Measurements from ENCODE around the gene RGS11.

RGS11 gene

DNA sequence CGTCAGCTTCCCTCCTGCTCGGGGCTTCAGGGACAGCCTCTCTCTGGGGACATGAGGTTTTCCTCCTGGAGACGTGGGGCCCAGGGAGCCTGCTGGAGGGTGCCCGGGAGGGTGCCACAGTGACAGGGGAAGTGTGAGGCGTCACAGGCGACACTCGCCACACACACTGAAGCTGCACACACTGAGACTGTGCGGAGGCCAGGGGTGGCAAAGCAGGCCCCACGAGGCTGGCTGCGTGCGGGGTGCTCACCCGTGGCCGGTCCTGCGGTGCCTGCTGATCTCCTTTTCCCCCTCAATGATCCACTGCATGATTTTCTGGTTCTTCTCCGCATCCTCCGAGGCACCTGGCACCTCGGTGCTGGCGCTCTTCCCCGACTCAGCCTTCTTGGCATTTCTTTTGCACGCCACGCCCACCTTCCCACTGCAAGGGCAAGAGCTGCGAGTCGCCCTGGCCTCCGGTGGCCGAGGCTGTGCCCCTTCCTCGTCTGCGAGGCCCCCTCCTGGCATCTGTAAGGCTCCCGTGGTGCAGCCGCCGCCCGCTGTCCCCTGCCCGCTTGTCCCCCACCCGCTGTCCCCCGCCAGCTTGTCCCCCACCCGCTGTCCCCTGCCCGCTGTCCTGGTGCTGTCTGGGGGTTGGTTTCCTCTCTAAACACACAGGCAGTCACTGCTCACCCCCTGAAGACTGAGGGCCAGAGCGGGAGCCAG lies 21.2 kb upstream of the RGS11 start:
- DNase-seq (ENCODE audit: low read depth) = no peak

DNA sequence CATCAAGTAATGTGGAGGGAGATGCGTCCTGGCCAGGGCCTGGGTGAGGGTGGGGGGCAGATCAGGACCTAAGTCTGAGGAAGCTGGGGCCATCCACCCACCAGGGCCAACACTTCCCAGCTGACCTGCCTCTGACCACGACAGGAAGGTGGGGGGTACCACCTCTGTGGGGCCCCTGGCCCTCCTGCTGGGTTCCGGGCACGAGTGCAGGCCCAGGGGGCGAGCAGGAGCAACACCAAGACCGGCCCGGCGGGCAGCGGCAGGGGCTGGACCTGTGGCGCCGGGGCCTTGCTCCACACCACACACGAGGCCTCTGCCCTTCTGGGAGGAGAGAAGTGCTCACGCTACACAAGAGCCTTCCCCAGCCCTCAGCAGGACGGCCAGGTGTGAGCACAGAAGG lies 20.5 kb upstream of the RGS11 start:
- DNase-seq (ENCODE audit: low read depth) = no peak

DNA sequence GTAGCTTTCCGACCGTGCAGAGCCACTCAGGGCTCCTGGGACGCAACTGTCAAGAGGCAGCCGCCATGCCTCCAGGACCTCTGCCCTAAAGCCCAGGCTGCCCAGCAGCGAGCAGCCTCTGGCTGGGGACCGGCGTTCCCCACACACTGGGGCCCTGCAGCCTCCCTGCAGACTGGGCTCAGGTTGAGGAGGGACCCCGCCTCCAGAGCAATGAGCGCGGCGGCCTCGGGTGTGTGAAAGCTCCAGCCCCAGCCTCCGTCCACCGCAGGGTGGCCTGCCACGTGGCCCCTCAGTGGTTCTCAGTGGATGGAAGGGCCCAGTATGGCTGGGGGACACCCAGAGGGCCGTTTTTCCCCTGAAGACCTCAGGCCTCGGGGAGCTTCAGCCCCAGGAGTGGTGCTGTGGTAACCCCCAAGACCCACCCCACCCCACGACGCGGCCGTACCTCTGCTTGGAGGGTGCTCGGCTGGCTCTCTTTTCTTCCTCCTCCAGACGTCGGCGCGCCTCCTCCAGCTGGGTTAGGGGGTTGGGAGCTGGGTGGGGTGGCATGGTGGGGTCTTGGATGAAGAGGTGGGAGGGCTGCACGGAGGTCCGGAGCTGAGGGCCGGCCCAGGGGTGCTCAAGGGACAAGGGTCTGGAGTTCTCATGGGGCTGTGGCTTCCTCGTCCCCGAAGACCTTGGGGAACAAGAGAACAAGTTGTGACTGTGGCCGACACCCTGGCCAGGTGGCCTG lies 17.5 kb upstream of the RGS11 start:
- DNase-seq (ENCODE audit: low read depth) = no peak

DNA sequence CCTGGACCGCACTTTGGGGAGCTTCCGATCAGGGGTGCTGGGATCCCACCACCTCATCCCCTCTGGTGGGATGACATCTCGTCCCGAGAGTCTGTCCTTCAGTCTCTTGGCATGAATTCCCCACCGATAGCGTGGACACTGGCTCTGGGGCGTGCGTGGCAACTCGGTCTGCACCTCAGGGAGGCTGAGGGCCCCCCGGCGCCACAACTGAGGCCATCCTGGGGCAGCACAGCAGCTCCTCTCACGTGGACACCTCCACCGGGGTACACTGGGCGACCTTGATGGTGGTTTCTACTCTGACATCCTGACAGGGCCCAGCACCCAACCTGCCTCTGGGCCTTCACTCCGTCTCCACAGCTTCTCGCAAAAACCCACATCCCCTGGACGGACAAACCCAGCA lies 15.8 kb upstream of the RGS11 start:
- DNase-seq (ENCODE audit: low read depth) = no peak

DNA sequence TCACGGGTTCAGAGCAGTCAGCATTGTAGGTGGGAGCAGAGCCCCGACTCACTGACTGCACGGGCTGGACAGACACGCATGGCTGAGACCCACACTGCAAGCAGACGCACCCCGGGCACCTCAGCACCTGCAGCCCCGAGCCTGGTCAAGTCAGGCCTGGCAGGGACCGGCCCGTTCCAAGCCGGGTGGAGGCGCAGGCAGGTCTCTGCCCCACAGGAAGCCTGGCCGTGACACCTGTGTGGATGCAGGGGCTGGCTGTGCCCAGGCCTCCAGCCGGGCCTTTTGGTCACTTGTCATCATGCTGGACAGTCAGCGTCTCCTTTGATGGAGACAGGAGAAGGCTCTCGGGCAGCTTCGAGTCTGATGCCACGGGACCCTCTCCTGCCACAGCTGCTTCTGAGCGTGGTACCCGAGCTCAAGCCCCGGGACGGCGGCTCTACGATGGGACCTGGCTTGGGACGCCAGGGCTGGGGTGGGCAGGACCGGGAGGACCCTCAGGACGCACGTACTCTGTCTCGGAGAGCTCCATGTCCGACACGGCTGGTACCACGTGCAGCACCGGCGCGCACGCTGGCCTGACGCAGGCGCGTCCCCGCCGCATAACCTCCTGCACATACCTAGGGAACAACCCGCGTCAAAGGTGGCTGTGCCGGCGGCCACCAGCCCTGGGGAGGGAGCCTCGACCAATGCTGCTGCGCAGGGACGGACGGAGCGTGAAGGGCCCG lies 15.1 kb upstream of the RGS11 start:
- DNase-seq (ENCODE audit: low read depth) = no peak

DNA sequence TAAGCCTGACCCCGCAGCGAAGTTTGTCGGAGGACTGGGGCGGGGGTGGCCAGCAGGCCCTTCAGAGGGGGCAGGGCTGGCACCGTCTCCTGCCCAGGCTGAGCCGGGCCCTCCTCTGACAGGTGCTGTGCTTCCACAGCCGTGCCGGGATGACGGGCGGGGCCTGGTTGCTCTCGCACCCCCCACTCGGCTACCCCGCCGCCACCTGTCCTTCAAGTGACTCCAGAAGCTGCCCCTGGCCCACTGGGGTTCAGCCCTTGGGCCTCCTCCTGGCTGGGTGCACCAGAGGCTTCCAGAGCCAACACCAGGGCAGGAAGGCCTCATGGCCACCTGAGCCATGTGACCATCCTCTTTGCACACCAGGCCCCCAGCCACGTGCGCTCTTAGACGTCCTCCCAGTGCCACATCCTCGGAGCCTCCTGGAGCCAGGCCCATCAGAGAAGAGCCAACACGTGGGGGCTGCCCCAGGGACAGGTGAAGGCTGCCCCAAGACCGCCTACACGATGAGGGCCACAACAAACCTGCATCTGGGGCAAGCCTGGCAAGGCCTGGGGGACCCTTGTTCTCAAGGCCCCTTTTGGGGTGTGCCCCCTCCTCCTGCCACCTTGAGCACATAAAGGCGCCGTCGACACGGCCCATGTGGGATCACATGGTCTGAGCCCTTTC lies 14.4 kb upstream of the RGS11 start:
- no peak for DNase-seq (ENCODE audit: low read depth)

DNA sequence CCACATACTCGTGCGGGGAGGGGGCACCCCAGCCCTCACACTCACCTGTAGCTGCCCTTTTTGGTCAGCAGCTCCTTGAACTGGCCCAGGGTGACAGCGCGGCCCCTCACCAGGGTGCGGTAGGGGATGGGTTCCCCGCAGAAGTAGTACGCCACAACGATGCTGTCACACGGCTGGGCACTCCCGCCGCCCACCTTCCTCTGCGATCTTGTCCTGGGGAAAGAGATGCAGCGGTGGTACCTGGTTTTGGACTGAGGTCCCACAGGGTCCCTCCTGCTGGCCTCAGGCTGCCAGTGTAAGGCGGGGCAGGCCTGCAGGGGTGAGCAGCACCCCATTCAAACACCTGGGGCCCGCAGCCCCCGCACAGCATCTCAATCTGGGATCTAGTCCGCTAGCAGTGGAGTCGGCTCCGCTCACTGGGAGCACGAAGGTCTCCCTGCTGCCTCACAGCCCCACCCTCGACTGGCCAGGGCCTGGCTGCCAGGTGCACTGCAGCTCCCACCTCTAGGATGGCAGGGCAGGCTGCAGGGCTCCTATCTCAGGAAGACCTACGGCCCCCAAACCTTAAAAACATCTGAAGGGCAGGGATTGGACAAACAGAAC lies 13.8 kb upstream of the RGS11 start:
- no peak for DNase-seq (ENCODE audit: low read depth)

DNA sequence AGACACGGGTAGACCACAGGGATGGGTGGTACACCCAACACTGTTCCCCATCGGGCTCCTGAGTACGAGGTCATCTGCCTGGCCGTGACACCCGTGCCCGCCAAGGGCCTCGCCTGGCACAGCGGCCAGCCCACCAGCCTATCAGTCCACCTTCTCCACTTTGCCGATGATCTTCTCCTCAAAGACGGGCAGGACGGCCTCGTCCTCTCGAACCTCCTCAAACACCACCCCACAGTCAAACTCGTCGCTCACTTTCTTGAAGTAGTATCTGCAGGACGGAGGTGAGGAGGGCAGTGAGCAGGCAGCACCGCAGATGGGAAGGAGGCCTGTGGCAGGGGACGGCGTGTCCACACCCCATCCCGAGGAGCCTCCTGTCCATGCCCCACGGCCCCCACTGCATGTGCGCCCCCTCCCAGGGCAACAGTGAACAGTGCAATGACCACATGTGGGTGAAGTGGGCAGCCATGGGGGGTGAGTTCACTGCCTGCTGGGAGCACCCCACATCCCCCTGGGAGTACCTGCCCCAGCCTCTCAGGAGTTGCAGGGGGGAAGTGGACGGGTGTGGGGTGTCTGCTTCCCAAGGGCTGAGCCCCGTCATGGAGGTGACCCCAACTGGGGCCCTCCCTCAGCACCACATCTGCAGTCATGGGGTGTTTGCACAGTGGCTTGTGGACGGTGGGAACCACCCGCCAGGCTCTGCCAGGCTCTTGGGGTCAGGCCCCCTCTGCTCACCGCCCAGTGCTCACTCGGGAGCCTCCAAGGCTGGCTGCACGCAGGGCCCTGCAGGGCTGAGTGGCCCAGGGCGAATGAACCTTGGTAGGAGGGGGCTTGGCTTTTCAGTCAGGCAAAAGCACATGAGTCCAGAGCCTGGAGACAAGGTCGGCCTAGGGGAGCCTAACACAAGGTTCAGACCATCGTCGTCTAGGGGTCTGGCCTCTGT lies 12.5 kb upstream of the RGS11 start:
- no peak for DNase-seq (ENCODE audit: low read depth)

DNA sequence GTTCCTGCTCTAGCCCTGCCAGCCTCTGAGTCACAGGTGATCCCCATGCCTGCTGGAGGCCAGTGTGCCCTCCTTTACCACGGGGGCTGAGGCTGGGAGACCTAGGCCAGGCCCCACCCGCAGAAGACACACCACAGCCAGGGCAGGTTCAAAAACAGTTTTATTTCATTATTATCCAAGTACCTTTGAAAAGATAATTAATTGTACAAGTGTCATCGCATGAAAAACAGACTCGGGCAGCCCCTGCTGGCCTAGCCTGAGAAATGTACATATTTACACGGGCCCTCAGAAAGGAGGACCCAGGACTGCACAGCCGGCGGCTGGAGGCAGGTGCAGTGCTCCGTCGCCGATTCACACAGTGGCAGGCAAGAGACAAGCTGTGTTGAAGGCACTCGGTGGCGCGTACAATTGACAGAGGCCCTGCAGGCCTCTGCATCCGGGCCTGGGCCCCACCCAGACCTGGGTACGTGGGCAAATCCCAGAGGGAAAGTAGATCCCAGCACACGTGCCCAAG lies 11.6 kb upstream of the RGS11 start:
- no peak for DNase-seq (ENCODE audit: low read depth)

DNA sequence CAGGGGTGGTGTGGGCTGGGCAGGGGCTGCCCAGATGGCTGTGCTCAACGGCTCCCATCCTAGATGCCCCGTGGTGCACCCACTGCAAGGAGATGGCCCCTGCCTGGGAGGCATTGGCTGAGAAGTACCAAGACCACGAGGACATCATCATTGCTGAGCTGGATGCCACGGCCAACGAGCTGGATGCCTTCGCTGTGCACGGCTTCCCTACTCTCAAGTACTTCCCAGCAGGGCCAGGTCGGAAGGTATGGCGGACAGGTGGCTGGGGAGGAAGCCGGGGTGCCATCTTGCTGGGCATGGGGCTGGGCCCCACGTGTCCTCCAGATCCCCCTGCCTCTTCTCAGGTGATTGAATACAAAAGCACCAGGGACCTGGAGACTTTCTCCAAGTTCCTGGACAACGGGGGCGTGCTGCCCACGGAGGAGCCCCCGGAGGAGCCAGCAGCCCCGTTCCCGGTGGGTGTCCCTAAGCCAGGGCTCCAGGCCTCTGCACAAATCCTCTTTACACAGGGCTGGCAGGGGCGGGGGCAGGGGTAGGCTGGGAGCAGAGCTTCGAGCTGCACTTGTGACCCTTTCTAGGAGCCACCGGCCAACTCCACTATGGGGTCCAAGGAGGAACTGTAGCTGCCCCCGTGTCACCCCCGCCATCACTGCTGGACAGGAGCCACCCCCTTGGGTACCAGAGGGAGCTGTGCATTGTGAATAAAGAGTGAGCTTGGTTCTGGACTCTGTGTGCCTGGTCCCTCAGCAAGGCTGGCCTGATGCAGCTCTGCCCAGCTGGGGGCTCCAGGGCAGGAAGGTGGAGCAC lies 10.9 kb upstream of the RGS11 start:
- no peak for DNase-seq (ENCODE audit: low read depth)

DNA sequence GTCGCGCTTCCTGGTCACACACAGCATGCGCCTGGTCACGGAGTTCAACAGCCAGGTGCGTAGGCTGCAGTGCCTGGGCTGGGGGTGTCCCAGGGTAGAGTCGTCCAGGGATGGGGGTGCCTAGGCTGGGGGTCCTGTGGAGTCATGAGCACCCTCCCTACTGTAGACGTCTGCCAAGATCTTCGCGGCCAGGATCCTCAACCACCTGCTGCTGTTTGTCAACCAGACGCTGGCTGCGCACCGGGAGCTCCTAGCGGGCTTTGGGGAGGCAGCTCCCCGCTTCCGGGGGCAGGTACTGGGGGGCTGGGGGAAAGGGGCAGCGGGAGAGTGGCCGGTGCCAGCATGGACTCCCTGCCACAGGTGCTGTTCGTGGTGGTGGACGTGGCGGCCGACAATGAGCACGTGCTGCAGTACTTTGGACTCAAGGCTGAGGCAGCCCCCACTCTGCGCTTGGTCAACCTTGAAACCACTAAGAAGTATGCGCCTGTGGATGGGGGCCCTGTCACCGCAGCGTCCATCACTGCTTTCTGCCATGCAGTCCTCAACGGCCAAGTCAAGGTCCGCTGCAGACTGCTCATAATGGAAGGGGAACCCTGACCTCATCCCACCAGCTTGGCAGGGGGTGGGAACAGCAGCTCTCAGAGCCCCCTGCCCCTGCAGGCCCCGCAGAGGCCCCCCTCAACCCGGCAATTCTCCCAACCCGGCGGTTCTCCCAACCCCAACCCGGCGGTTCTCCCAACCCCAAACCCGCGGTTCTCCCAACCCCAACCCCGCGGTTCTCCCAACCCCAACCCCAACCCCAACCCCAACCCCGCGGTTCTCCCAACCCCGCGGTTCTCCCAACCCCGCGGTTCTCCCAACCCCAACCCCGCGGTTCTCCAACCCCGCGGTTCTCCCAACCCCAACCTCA lies 9.7 kb upstream of the RGS11 start:
- no peak for DNase-seq (ENCODE audit: low read depth)

DNA sequence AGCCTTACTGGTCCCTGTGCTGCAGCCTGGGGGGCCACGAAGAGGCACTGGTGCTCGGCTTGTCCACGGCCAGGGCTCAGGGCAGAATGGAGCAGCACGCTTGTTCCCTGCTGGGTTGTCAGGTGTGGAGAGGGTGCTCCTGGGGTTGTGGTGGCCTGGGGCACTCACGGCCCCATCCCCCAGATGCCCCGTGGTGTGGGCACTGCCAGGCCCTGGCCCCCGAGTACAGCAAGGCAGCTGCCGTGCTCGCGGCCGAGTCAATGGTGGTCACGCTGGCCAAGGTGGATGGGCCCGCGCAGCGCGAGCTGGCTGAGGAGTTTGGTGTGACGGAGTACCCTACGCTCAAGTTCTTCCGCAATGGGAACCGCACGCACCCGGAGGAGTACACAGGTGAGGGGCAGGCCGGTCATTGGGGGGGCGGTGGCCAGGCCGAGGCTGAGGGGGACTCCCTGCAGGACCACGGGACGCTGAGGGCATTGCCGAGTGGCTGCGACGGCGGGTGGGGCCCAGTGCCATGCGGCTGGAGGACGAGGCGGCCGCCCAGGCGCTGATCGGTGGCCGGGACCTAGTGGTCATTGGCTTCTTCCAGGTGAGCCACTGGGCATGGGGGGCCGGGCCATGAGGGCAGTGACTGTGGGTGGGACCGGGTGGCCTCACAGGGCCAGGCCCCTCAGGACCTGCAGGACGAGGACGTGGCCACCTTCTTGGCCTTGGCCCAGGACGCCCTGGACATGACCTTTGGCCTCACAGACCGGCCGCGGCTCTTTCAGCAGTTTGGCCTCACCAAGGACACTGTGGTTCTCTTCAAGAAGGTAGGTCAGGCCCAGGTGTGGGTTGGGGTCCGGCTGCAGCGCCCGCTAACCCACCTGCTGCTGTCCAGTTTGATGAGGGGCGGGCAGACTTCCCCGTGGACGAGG lies 8.7 kb upstream of the RGS11 start:
- no peak for DNase-seq (ENCODE audit: low read depth)

DNA sequence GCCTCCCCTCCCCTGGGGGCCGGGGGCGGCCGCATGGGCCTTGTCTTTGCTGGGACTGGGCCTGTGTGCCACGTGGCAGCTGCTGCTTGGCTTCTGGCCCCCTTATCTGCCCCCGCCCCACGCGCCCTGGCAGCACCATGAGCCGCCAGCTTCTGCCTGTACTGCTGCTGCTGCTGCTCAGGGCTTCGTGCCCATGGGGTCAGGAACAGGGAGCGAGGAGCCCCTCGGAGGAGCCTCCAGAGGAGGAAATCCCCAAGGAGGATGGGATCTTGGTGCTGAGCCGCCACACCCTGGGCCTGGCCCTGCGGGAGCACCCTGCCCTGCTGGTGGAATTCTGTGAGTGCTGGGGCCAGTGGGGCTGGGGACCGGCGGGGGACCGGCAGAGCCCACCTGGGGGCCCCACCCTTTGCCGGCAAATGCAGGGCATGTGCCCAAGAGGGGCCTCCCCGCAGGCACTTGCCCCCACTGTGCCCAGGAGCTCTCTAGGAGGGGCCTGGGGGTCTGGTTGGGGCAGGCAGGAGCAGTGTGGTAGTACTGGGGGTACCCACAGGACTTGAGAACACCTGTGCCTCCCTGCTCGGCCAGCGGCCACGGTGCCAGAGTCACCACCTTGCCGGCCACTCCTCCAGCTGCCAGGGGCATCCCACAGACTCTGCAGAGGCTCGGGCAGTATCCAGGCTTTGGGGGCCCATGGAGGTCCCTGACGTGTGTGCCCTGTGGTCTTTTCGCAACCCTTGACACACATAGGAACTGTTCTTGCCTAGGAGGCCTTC lies 7.5 kb upstream of the RGS11 start, which contains the start of gene PDIA2:
Gene PDIA2 (plus strand): TSS at position 132 of the 773 bp plus-strand sequence. CDS start 6 bp downstream, at position 138.
- DNase-seq (ENCODE audit: low read depth) = no peak

DNA sequence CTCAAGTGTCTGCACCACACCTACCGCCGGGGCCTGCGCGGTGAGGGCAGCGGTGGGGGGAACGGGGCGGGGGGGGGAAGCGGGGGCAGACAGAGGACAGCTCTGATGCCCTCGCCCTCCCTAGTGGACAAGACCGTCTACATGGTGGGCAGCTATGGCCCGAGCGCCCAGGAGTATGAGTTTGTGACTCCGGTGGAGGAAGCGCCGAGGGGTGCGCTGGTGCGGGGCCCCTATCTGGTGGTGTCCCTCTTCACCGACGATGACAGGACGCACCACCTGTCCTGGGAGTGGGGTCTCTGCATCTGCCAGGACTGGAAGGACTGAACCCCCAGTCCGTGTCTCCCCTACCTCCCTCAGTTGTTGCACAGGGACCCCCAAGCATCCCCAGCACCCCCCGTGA lies 6.7 kb upstream of the RGS11 start:
- no peak for DNase-seq (ENCODE audit: low read depth)

DNA sequence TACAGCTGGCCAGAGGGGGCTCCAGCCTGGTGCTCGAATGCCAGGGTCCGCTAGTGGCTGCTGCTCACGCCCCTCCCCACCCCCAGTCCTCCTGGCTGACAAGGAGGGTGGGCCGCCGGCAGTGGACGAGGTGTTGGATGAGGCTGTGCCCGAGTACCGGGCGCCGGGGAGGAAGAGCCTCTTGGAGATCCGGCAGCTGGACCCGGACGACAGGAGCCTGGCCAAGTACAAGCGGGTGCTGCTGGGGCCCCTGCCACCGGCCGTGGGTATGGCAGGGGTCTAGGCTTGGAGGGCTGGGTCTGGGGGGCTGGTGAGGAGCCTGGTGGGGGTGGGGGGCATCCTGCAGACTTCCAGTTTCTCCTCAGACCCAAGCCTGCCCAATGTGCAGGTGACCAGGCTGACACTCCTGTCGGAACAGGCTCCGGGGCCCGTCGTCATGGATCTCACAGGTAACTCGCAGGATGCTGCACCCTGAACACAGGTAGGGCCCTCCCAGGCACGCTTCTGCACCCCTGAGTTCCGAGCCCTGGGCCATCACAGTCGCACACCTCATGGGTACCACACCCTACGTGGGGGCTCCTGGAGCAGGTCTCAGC lies 6.0 kb upstream of the RGS11 start:
- DNase-seq (ENCODE audit: low read depth) = no peak

DNA sequence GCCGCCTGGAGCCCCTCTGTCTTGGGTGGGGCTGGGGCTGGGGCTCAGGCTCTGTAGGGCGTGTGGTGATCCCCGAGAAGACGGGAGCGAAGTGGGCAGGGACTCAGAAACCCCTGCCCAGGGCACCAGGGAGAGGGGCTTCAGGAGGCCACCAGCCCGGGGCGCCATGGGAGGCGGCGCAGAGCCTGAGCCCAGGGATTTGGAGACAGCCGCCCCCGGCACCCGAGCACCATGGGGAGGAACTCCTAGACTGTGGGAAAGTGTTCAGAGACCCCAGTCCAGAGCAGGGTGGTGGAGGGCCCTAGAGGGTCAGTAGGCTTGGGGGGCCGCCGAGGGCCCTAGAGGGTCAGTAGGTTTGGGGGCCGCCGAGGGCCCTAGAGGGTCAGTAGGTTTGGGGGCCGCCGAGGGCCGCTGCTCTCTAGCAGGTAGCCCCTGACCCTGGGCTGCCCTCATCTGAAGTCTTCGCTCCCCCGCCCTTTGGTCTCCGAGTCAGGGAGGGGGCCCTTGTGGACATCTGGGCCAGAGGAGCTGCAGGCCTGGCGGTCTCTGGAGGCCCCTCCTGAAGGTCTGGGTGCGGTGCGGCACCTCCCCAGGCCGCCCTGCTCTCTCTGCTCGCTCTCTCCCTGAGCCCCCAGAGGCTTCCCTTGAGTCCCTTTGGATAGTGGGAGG lies 5.4 kb upstream of the RGS11 start:
- no peak for DNase-seq (ENCODE audit: low read depth)

Measured in CMK (cell line).